Liver (tissue), 9 donors: ENCODE results near the gene TACR1. TPM values are rescaled to one million over a fixed set of nuclear protein-coding genes. Genes with fewer than 3 reads are reported as not detected.

Source experiments
- DNase-seq: peaks from one replicate; pipeline ENCODE4 v3.0.0-alpha.2; 2017; ENCODE audit warnings: low spot score
- H3K27ac ChIP-seq, 2 donors: one replicate each; pipeline ENCODE4 v1.7.0; 2013; ENCODE audit warnings: inconsistent platforms in 2 of 2, low read length in 2 of 2, control low read depth in 1 of 2, low read depth in 1 of 2, mild to moderate bottlenecking in 1 of 2
- H3K27me3 ChIP-seq, 4 donors: one replicate each; pipeline versions ENCODE4 v1.6.1 to v1.7.0; 2013; ENCODE audit warnings: low read length in 3 of 4, inconsistent platforms in 1 of 4, mild to moderate bottlenecking in 1 of 4, moderate library complexity in 1 of 4; ENCODE audit not compliant: control insufficient read depth in 4 of 4, insufficient read depth in 4 of 4
- H3K36me3 ChIP-seq, 4 donors: one replicate each; pipeline versions ENCODE4 v1.6.1 to v1.7.0; 2013; ENCODE audit warnings: low read length in 3 of 4, mild to moderate bottlenecking in 3 of 4, low read depth in 1 of 4, moderate library complexity in 1 of 4; ENCODE audit not compliant: control insufficient read depth in 4 of 4, insufficient read depth in 3 of 4
- H3K4me1 ChIP-seq, 4 donors: one replicate each; pipeline versions ENCODE4 v1.6.1 to v1.7.0; 2013; ENCODE audit warnings: low read length in 3 of 4, mild to moderate bottlenecking in 3 of 4, moderate library complexity in 1 of 4; ENCODE audit not compliant: control insufficient read depth in 4 of 4, insufficient read depth in 4 of 4
- H3K4me3 ChIP-seq, 3 donors: one replicate each; pipeline versions ENCODE4 v1.6.1 to v1.7.0; 2013; ENCODE audit warnings: low read length in 3 of 3, control low read depth in 1 of 3, low read depth in 1 of 3, mild to moderate bottlenecking in 1 of 3
- H3K9ac ChIP-seq, 2 donors: one replicate each; pipeline ENCODE4 v1.7.0; 2013; ENCODE audit warnings: low read length in 2 of 2, mild to moderate bottlenecking in 2 of 2, moderate library complexity in 2 of 2, control low read depth in 1 of 2, low read depth in 1 of 2
- H3K9me3 ChIP-seq, 4 donors: one replicate each; pipeline versions ENCODE4 v1.6.1 to v1.7.0; 2013; ENCODE audit warnings: low read length in 3 of 4; ENCODE audit not compliant: control insufficient read depth in 4 of 4
- ATF3 ChIP-seq: IDR thresholded peaks from 2 replicates; pipeline ENCODE4 v1.6.1; 2016; ENCODE audit warnings: antibody characterized with exemption
- CTCF ChIP-seq: fragments of 150-350 bp; IDR thresholded peaks from 2 replicates; pipeline ENCODE4 v1.5.1; 2017; ENCODE audit warnings: improper control_type of control experiment, low read depth, low read length; ENCODE audit not compliant: missing input control
- EGR1 ChIP-seq, 2 donors: IDR thresholded peaks; 2 replicates each; pipeline ENCODE4 v1.6.1; 2016 to 2018; ENCODE audit warnings: antibody characterized with exemption in 2 of 2, low read depth in 2 of 2
- FOXA1 ChIP-seq: IDR thresholded peaks from 2 replicates; pipeline ENCODE4 v1.6.1; 2016; ENCODE audit warnings: antibody characterized with exemption
- FOXA2 ChIP-seq: IDR thresholded peaks from 2 replicates; pipeline ENCODE4 v1.6.1; 2016; ENCODE audit warnings: antibody characterized with exemption
- GABPA ChIP-seq, 2 donors: IDR thresholded peaks in 1 of 2; conservative IDR thresholded peaks in 1 of 2; 2 replicates each; pipeline ENCODE4 v1.6.1; 2016; ENCODE audit warnings: antibody characterized with exemption in 2 of 2, mild to moderate bottlenecking in 1 of 2, moderate library complexity in 1 of 2
- HNF4A ChIP-seq, 2 donors: conservative IDR thresholded peaks; 2 replicates each; pipeline ENCODE4 v1.6.1; 2016; ENCODE audit warnings: antibody characterized with exemption in 2 of 2, mild to moderate bottlenecking in 2 of 2
- JUND ChIP-seq, 2 donors: IDR thresholded peaks; 2 replicates each; pipeline ENCODE4 v1.6.1; 2016; ENCODE audit warnings: antibody characterized with exemption in 2 of 2
- NR2F2 ChIP-seq: IDR thresholded peaks from 2 replicates; pipeline ENCODE4 v1.6.1; 2016; ENCODE audit warnings: antibody characterized with exemption
- RAD21 ChIP-seq, 2 donors: IDR thresholded peaks; 2 replicates each; pipeline ENCODE4 v1.6.1; 2016; ENCODE audit warnings: antibody characterized with exemption in 2 of 2, mild to moderate bottlenecking in 2 of 2
- REST ChIP-seq: IDR thresholded peaks from 2 replicates; pipeline ENCODE4 v1.6.1; 2016; ENCODE audit warnings: antibody characterized with exemption, mild to moderate bottlenecking
- RXRA ChIP-seq, 2 donors: IDR thresholded peaks; 2 replicates each; pipeline ENCODE4 v1.6.1; 2017 to 2018; ENCODE audit warnings: antibody characterized with exemption in 2 of 2, mild to moderate bottlenecking in 1 of 2
- SP1 ChIP-seq: IDR thresholded peaks from 2 replicates; pipeline ENCODE4 v1.6.1; 2018; ENCODE audit warnings: antibody characterized with exemption, mild to moderate bottlenecking
- TAF1 ChIP-seq: conservative IDR thresholded peaks from 2 replicates; pipeline ENCODE4 v1.6.1; 2016; ENCODE audit warnings: antibody characterized with exemption, mild to moderate bottlenecking
- YY1 ChIP-seq: IDR thresholded peaks from 2 replicates; pipeline ENCODE4 v1.6.1; 2016; ENCODE audit warnings: antibody characterized with exemption, mild to moderate bottlenecking
- ZBTB33 ChIP-seq: IDR thresholded peaks from 2 replicates; pipeline ENCODE4 v1.6.1; 2016; ENCODE audit warnings: antibody characterized with exemption
- WGBS: extraction: QIAGEN DNeasy Blood & Tissue Kit; methylation state at CpG from one replicate; pipeline ENCODE4 v1.1.7; 2013; 5-methylcytosine and 5-hydroxymethylcytosine counted together
- polyA plus RNA-seq, 2 donors: library from polyadenylated mRNA; stranded (reverse) in 1 of 2; unstranded in 1 of 2; fragments of 200-250 nt in 1 of 2; fragments of >200 nt in 1 of 2; fragmentation: Nextera tagmentation in 1 of 2; extraction: Ambion mirVana in 1 of 2; gene quantifications; one replicate each; pipeline versions ENCODE4 v1.2.1 to v1.2.3, GENCODE V29; 2013 to 2015
- total RNA-seq, 2 donors: library from RNA; depleted of rRNA; stranded (reverse); fragments of >200 nt; gene quantifications; one replicate each; pipeline ENCODE4 v1.2.3, GENCODE V29; 2014
- donor health status: healthy.
- donor health status: healthy.
- donor health status: healthy.
- donor health status: healthy.
- donor health status: healthy.

Gene TACR1
- total and polyA plus RNA-seq, 4 donors: 0.02 to 0.84 (median 0.14) TPM; not detected in 1

GRCh38 chr2:75087736-75088135, 111.6 kb downstream of the TACR1 start:
- Histone ChIP-seq H3K4me1 (no peaks in the 10 kb centered on the region), H3K27ac (no peak overlapping the region), H3K27me3 (no peaks in the 10 kb centered on the region), H3K36me3 (no peaks in the 10 kb centered on the region), H3K9me3 (peaks cover 0 to 1% (median 0%) of the 10 kb centered on the region in 4 donors), H3K9ac (no peak overlapping the region), H3K4me3 (no peak overlapping the region)
- 97% methylated on average over 2 of the region's 2 CpGs for WGBS
- TF ChIP-seq REST (no peak), RXRA (IDR thresholded peaks at IDR 0.05) (no peak), FOXA2 (no peak), NR2F2 (no peak), TAF1 (no peak), ZBTB33 (no peak), RAD21 (IDR thresholded peaks at IDR 0.05) (no peak), ATF3 (no peak), SP1 (no peak), HNF4A (conservative IDR thresholded peaks at IDR 0.05) (no peak), JUND (IDR thresholded peaks at IDR 0.05) (no peak), CTCF (no peak), YY1 (no peak), GABPA (IDR thresholded peaks at IDR 0.05 in 1 of 2, conservative IDR thresholded peaks at IDR 0.05 in 1 of 2) (no peak), EGR1 (IDR thresholded peaks at IDR 0.05; ENCODE audit: low read depth in 2 of 2) (no peak), FOXA1 (no peak)
- no peak for DNase-seq

GRCh38 chr2:75079575-75079974, 119.7 kb downstream of the TACR1 start:
- Histone ChIP-seq H3K27ac (no peak overlapping the region), H3K27me3 (no peaks in the 10 kb centered on the region), H3K4me1 (no peaks in the 10 kb centered on the region), H3K9ac (no peak overlapping the region), H3K9me3 (no peaks in the 10 kb centered on the region), H3K36me3 (no peaks in the 10 kb centered on the region), H3K4me3 (no peak overlapping the region)
- TF ChIP-seq HNF4A (conservative IDR thresholded peaks at IDR 0.05): no peak
- no peak for TF ChIP-seq GABPA (IDR thresholded peaks at IDR 0.05 in 1 of 2, conservative IDR thresholded peaks at IDR 0.05 in 1 of 2)
- DNase-seq: no peak
- WGBS: 72% methylated on average over 1 of the region's 1 CpG
